ENCODE results near the gene TIMM22. TPM values are rescaled to one million over a fixed set of nuclear protein-coding genes. Genes with fewer than 3 reads are reported as not detected.

Gene TIMM22
- total and polyA plus RNA-seq, 2 of the 13 experiments (the other 11 are each of a cell fraction or from before 2014, with no cell fraction given): 6.2 to 15.5 TPM

- intact Hi-C loops (cut with micrococcal nuclease; ENCODE audit: unreplicated experiment): no loop called here
- ChIA-PET CTCF (ENCODE audit: low intra/inter-chr PET ratio, low total read pairs) (no interaction called here), POLR2A (interaction anchor here (0.6 to 1.5 kb wide), 6 partner anchors 14 to 31 kb away, joined by 3 to 8 read pairs (median 4); partner anchors contain the start of gene NXN)
- in situ Hi-C loops (cut with HindIII; ENCODE audit: extremely low pct_ligation_motif_present, low pct_unique_long_range_greater_than_20kb): no loop called here
- peak; percentile 15 for FAIRE-seq
- Histone ChIP-seq H3K27ac (ENCODE audit: extremely low read length, insufficient read depth, low read length) (peak overlapping the region; percentile 35), H3K27me3 (ENCODE audit: control insufficient read depth in 1 of 2, insufficient read depth in 2 of 2, low read length in 2 of 2) (no peaks in the 10 kb centered on the region), H4K20me1 (ENCODE audit: insufficient read depth, low read length) (no peaks in the 10 kb centered on the region; the same call in 1 of the 2 replicates), H2AFZ (ENCODE audit: low read length) (no peak overlapping the region), H3K79me2 (ENCODE audit: insufficient read depth, low read length) (peaks cover 13% of the 10 kb centered on the region), H3K9me3 (ENCODE audit: low read length) (no peaks in the 10 kb centered on the region), H3K4me1 (ENCODE audit: insufficient read depth, low read length) (peaks cover 33% of the 10 kb centered on the region), H3K4me3 (replicated peaks in 1 of 3; ENCODE audit: insufficient read depth in 1 of 3, low read depth in 2 of 3, low read length in 3 of 3) (peak overlapping the region in 1 of 3 experiments; percentile 50; a peak in 1 of 6 replicates), H3K36me3 (replicated peaks in 1 of 2; ENCODE audit: control insufficient read depth in 1 of 2, insufficient read depth in 2 of 2, low read length in 2 of 2) (peaks cover 0 to 3% of the 10 kb centered on the region in 2 experiments; a peak in 2 of 5 replicates), H3K4me2 (ENCODE audit: low read depth, low read length) (peak overlapping the region; percentile 67), H3K9ac (ENCODE audit: insufficient read depth, low read depth, low read length) (peak overlapping the region; percentile 44)
- peak; percentile 55 for TF ChIP-seq PATZ1 (CRISPR knock-in tag; IDR thresholded peaks at IDR 0.05)
- TF ChIP-seq JUN (CRISPR knock-in tag; IDR thresholded peaks at IDR 0.05): 0 out of 2 replicates have a peak, but pooled peaks have one; percentile 34
- TF ChIP-seq CEBPB (IDR thresholded peaks at IDR 0.05; ENCODE audit: borderline replicate concordance, low read depth, low read length): peak; percentile 51; the same call in 1 of the 2 replicates
- peak; percentile 75 for TF ChIP-seq SRF (IDR thresholded peaks at IDR 0.05; ENCODE audit: low read depth, low read length)
- no peak for TF ChIP-seq ZNF496 (CRISPR knock-in tag; IDR thresholded peaks at IDR 0.05; ENCODE audit: insufficient replicate concordance)
- no peak for TF ChIP-seq SMYD3 (CRISPR knock-in tag; IDR thresholded peaks at IDR 0.05)
- TF ChIP-seq ZBTB33 (CRISPR knock-in tag; IDR thresholded peaks at IDR 0.05): peak; percentile 57; the same call in 1 of the 2 replicates
- peak; percentile 91 for TF ChIP-seq TEAD3 (CRISPR knock-in tag; optimal IDR thresholded peaks at IDR 0.05; ENCODE audit: borderline replicate concordance)
- TF ChIP-seq ZNF253 (CRISPR knock-in tag; IDR thresholded peaks at IDR 0.05; ENCODE audit: borderline replicate concordance): no peak
- 0 out of 2 replicates have a peak, but pooled peaks have one; percentile 15 for TF ChIP-seq ZBTB7B (CRISPR knock-in tag; IDR thresholded peaks at IDR 0.05)
- TF ChIP-seq ZNF362 (CRISPR knock-in tag; IDR thresholded peaks at IDR 0.05; ENCODE audit: borderline replicate concordance): peak; percentile 38; the same call in 1 of the 2 replicates
- peak; percentile 25; the same call in 1 of the 2 replicates for TF ChIP-seq ARID5B (CRISPR knock-in tag; IDR thresholded peaks at IDR 0.05)
- peak; percentile 20; the same call in 1 of the 2 replicates for TF ChIP-seq FOSL2 (CRISPR knock-in tag; IDR thresholded peaks at IDR 0.05)
- peak; percentile 72 for ATAC-seq
- no TSS peak for BruUV-seq (replicated peaks)
- DNase-seq (ENCODE audit: low spot score): peak; percentile 78
- WGBS (ENCODE audit: low lambda C conversion rate): 30% methylated on average over 15 of the region's 27 CpGs
These were observed 45.4 kb upstream of the TIMM22 start for GRCh38 chr17:951325-952132.
